HFFc6 (cell line): ENCODE data around the gene ZFR. TPM values are rescaled to one million over a fixed set of nuclear protein-coding genes. Genes with fewer than 3 reads are reported as not detected.
A peak's percentile ranks its signal among the peaks of the same experiment; 100 is the strongest.
"Not testable (repeated sequence)": the region's sequence is repeated elsewhere in the genome, so short reads cannot be mapped to it uniquely, and the experiment has no call there.

Experiments
- DNase-seq: peaks from one replicate; pipeline ENCODE4 v3.0.0-alpha.2; 2018
- H3K27ac Mint-ChIP-seq: 2 replicates; pipeline ENCODE4 v1.8.0; 2020; ENCODE audit warnings: mild to moderate bottlenecking, mixed read lengths
- H3K27me3 Mint-ChIP-seq: 2 replicates; pipeline ENCODE4 v1.8.0; 2021; ENCODE audit warnings: mild to moderate bottlenecking, moderate library complexity, mixed read lengths; ENCODE audit not compliant: insufficient read depth
- H3K36me3 Mint-ChIP-seq: 2 replicates; pipeline ENCODE4 v1.8.0; 2021; ENCODE audit warnings: low read depth, mixed read lengths
- H3K4me1 Mint-ChIP-seq: 2 replicates; pipeline ENCODE4 v1.8.0; 2020; ENCODE audit warnings: low read depth, mixed read lengths
- H3K4me3 Mint-ChIP-seq: 2 replicates; pipeline ENCODE4 v1.8.0; 2020; ENCODE audit warnings: mild to moderate bottlenecking, moderate library complexity, mixed read lengths
- H3K9me3 Mint-ChIP-seq: 2 replicates; pipeline ENCODE4 v1.8.0; 2020; ENCODE audit warnings: mild to moderate bottlenecking, mixed read lengths
- total RNA-seq, 6 experiments: library from RNA; stranded (reverse); fragmentation: NEBNext Ultra II Directional; extraction: Animal tissue kit (Norgen Biotek cat#: 25700); gene quantifications; 2 replicates in 1 of 6; 3 replicates in 5 of 6; pipeline ENCODE4 v1.2.3, GENCODE V29; 2021
- TF ChIP-seq, protein P1 (sequence below): fragments of 200-600 bp; sonication (generic); IDR thresholded peaks from 2 replicates; pipeline ENCODE4 v1.5.0; 2021; ENCODE audit warnings: antibody characterized with exemption, mild to moderate bottlenecking

Gene ZFR
- total RNA-seq, 6 experiments from 2014 or later = 69.3 to 79.0 (median 75.9) TPM

DNA sequence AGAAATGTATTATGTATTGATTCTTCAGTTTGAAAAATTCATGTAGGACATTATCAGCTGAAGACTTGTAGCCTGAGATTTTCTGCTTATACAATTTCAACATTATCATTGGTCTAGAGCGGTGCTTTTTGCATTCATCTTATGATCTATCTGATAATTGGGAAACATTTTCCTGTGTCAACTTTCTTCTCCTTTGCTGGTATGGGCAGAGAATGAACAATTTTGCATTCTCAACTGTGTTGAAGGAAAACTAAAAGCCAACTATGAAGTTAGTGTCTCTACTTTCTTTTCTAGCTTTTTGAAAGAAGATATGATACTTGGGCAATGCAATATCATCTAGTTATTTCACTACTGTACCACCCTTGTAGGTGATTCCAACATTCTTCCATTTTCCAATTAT is 10.3 kb downstream of the ZFR start:
- peaks cover 40% of the 10 kb centered on the region for H3K4me1 Mint-ChIP-seq
- no peaks in the 10 kb centered on the region for H3K9me3 Mint-ChIP-seq
- no peak overlapping the region for H3K4me3 Mint-ChIP-seq
- no peak for DNase-seq
- TF ChIP-seq, protein P1, sequence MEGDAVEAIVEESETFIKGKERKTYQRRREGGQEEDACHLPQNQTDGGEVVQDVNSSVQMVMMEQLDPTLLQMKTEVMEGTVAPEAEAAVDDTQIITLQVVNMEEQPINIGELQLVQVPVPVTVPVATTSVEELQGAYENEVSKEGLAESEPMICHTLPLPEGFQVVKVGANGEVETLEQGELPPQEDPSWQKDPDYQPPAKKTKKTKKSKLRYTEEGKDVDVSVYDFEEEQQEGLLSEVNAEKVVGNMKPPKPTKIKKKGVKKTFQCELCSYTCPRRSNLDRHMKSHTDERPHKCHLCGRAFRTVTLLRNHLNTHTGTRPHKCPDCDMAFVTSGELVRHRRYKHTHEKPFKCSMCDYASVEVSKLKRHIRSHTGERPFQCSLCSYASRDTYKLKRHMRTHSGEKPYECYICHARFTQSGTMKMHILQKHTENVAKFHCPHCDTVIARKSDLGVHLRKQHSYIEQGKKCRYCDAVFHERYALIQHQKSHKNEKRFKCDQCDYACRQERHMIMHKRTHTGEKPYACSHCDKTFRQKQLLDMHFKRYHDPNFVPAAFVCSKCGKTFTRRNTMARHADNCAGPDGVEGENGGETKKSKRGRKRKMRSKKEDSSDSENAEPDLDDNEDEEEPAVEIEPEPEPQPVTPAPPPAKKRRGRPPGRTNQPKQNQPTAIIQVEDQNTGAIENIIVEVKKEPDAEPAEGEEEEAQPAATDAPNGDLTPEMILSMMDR = no peak
- no peaks in the 10 kb centered on the region for H3K27me3 Mint-ChIP-seq
- H3K27ac Mint-ChIP-seq = no peak overlapping the region
- H3K36me3 Mint-ChIP-seq = peaks cover 15% of the 10 kb centered on the region; the same call in 1 of the 2 replicates

DNA sequence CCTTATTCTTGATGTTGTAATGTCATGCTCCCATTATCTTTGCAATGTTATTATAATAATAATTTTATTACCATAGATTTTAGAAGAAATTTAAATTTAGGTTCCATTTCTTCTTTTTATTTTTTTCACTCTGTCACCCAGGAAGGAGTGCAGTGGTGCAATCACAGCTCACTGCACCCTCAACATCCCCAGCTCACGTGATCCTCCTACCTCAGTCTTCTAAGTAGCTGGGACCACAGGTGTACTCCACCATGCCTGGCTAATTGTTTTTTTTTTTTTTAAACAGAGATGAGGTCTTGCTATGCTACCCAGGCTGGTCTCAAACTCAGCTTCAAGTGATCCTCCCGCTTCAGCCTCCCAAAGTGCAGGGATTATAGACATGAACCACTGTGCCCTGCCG is 11.9 kb downstream of the ZFR start:
- H3K36me3 Mint-ChIP-seq = peaks cover 26% of the 10 kb centered on the region
- no peak for DNase-seq
- H3K27ac Mint-ChIP-seq = no peak overlapping the region
- no peaks in the 10 kb centered on the region for H3K9me3 Mint-ChIP-seq
- TF ChIP-seq, protein P1 = no peak
- peaks cover 40% of the 10 kb centered on the region for H3K4me1 Mint-ChIP-seq
- no peak overlapping the region for H3K4me3 Mint-ChIP-seq
- no peaks in the 10 kb centered on the region for H3K27me3 Mint-ChIP-seq

DNA sequence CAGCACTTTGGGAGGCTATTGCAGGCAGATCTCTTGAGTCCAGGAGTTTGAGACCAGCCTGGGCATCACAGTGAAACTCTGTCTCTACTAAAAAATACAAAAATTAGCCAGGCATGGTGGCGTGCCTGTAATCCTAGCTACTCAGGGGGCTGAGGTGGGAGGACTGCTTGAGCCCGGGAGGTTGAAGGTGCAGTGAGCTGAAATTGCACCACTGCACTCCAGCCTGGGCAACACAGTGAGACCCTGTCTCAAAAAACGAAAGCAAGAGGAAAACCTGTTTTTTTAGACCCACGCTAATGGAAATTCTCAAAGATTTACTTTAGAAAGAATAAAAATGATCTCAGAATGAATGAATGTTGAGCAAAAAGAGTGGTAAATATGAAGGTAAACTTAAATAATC is 13.7 kb downstream of the ZFR start:
- not testable (repeated sequence) for H3K27me3 Mint-ChIP-seq
- peak overlapping the region; percentile 29; the same call in 1 of the 2 replicates for H3K27ac Mint-ChIP-seq
- H3K4me1 Mint-ChIP-seq = peaks cover 33% of the 10 kb centered on the region

DNA sequence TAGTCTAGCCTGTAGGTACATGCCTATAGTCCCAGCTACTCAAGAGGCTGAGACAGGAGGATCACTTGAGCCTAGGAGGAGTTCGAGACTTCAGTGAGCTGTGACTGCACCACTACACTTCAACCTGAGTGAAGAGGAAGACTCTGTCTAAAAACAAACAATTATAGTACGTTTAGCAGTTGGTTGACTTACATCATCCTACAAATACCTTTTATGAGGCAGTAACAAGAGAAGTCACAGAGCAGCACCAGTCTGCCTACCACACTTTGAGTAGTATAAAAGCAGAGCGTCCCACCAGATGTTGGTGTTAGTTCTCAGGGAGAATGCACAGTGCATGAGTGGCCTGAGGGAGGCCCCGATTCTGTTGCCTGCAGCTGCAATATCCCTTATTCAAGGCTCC is 16.1 kb downstream of the ZFR start:
- TF ChIP-seq, protein P1 = no peak
- Mint-ChIP-seq H3K27me3 (no peaks in the 10 kb centered on the region), H3K4me1 (peaks cover 26% of the 10 kb centered on the region), H3K4me3 (no peak overlapping the region), H3K36me3 (peaks cover 40% of the 10 kb centered on the region), H3K27ac (no peak overlapping the region), H3K9me3 (peaks cover 15% of the 10 kb centered on the region; the same call in 1 of the 2 replicates)
- DNase-seq = no peak

More for the DNA sequence above, 13.7 kb downstream of the ZFR start:
- Mint-ChIP-seq H3K9me3 (peaks cover 15% of the 10 kb centered on the region; the same call in 1 of the 2 replicates), H3K36me3 (peaks cover 43% of the 10 kb centered on the region)
- not testable (repeated sequence) for H3K4me3 Mint-ChIP-seq, DNase-seq

DNA sequence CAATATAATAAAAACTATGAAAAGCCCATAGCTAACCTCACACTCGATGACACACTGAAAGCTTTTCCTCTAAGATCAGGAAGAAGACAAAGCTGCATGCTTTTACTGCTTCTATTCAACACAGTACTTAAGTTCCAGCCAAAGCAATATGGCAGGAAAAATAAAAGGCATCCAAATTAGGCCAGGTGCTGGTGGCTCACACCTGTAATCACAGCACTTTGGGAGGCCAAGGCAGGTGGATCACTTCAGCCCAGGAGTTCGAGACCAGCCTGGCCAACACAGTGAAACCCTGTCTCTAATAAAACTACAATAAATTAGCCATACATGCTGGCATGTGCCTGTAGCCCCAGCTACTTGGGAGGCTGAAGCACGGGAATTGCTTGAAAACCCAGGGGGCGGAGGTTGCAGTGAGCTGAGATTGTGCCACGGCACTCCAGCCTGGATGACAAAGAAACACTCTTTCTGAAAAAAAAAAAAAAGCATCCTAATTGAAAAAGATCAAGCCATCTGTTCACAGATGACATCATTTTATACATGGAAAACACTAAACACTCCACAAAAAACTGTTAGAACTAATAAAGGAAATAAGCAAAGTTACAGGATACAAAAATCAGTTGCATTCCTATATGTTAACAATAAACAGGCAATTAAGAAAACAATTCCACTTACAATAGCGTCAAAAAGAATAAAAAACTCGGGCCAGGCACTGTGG is 17.9 kb downstream of the ZFR start:
- H3K4me3 Mint-ChIP-seq = no peak overlapping the region
- no peak for DNase-seq
- peaks cover 30% of the 10 kb centered on the region for H3K4me1 Mint-ChIP-seq
- H3K9me3 Mint-ChIP-seq = peaks cover 15% of the 10 kb centered on the region; the same call in 1 of the 2 replicates
- no peak overlapping the region for H3K27ac Mint-ChIP-seq
- TF ChIP-seq, protein P1 = no peak
- no peaks in the 10 kb centered on the region for H3K27me3 Mint-ChIP-seq
- H3K36me3 Mint-ChIP-seq = peaks cover 32% of the 10 kb centered on the region

DNA sequence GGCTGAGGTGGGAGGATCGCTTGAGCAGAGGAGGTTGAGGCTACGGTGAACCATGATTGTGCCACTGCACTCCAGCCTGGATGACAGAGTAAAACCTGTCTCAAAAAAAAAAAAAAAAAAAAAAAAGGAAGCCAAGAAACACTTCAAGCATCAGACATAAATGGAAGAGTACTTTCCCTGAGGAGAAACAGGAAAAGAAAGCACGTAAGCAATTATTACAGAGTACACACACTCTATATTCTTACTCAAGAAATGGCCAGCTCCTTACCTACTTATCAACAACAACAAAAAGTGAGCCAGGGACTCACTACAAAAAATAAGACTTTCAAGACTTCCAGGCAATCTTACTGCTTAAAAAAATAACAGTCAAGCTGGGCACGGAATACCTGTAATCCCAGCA is 21.8 kb downstream of the ZFR start:
- H3K27ac Mint-ChIP-seq = no peak overlapping the region
- peaks cover 27% of the 10 kb centered on the region for H3K36me3 Mint-ChIP-seq
- H3K4me3 Mint-ChIP-seq = no peak overlapping the region
- no peaks in the 10 kb centered on the region for H3K27me3 Mint-ChIP-seq
- TF ChIP-seq, protein P1 = no peak
- peaks cover 41% of the 10 kb centered on the region for H3K4me1 Mint-ChIP-seq
- DNase-seq = no peak
- H3K9me3 Mint-ChIP-seq = peaks cover 15% of the 10 kb centered on the region; the same call in 1 of the 2 replicates
